ENCODE measurements around the gene PCDH9. TPM values are rescaled to one million over a fixed set of nuclear protein-coding genes. Genes with fewer than 3 reads are reported as not detected.

Gene PCDH9
- total RNA-seq, 1 experiment from 2014 or later, result 10.1 TPM

GRCh38 chr13:66821551-66821950 lies 408.6 kb downstream of the PCDH9 start:
- Mint-ChIP-seq H3K9me3 (ENCODE audit: unreplicated experiment) (no peaks in the 10 kb centered on the region), H3K4me3 (ENCODE audit: unreplicated experiment) (no peak overlapping the region), H3K27ac (ENCODE audit: low read depth, unreplicated experiment) (no peak overlapping the region), H3K36me3 (ENCODE audit: insufficient read depth, unreplicated experiment) (no peaks in the 10 kb centered on the region), H3K27me3 (ENCODE audit: insufficient read depth, unreplicated experiment) (no peaks in the 10 kb centered on the region), H3K4me1 (ENCODE audit: insufficient read depth, unreplicated experiment) (no peaks in the 10 kb centered on the region)
- no peak for TF ChIP-seq CTCF (IDR thresholded peaks at IDR 0.05; ENCODE audit: unreplicated experiment)
- ChIA-PET CTCF (interaction anchor here (0.7 kb wide), 1 partner anchor 202 kb away, joined by 3 read pairs; no protein-coding TSS in a partner anchor), POLR2A (interaction anchor here (0.6 kb wide), 1 partner anchor 144 kb away, joined by 3 read pairs; no protein-coding TSS in a partner anchor)
- DNase-seq (ENCODE audit: unreplicated experiment), result no peak
- no TSS peak for BruUV-seq (replicated peaks)
- intact Hi-C loops (cut with micrococcal nuclease), result no loop called here

- H3K4me3 Mint-ChIP-seq (ENCODE audit: unreplicated experiment), result no peak overlapping the region
- peaks cover 9% of the 10 kb centered on the region for H3K9me3 Mint-ChIP-seq (ENCODE audit: unreplicated experiment)
- BruUV-seq (replicated peaks), result no TSS peak
- CTCF ChIA-PET, result interaction anchor here (0.6 kb wide), 1 partner anchor 59 kb away, joined by 3 read pairs; no protein-coding TSS in a partner anchor
- H3K27ac Mint-ChIP-seq (ENCODE audit: low read depth, unreplicated experiment), result no peak overlapping the region
- no peak for TF ChIP-seq CTCF (IDR thresholded peaks at IDR 0.05; ENCODE audit: unreplicated experiment)
- no peaks in the 10 kb centered on the region for H3K27me3 Mint-ChIP-seq (ENCODE audit: insufficient read depth, unreplicated experiment)
- H3K4me1 Mint-ChIP-seq (ENCODE audit: insufficient read depth, unreplicated experiment), result no peaks in the 10 kb centered on the region
- POLR2A ChIA-PET, result no interaction called here
- intact Hi-C loops (cut with micrococcal nuclease), result no loop called here
- no peak for DNase-seq (ENCODE audit: unreplicated experiment)
- H3K36me3 Mint-ChIP-seq (ENCODE audit: insufficient read depth, unreplicated experiment), result no peaks in the 10 kb centered on the region
These were observed 418.7 kb downstream of the PCDH9 start for GRCh38 chr13:66811455-66811854.

GRCh38 chr13:66809485-66809884 lies 420.7 kb downstream of the PCDH9 start:
- intact Hi-C loops (cut with micrococcal nuclease), result no loop called here
- TF ChIP-seq CTCF (IDR thresholded peaks at IDR 0.05; ENCODE audit: unreplicated experiment), result no peak

GRCh38 chr13:66807251-66807650 lies 422.9 kb downstream of the PCDH9 start:
- Mint-ChIP-seq H3K36me3 (ENCODE audit: insufficient read depth, unreplicated experiment) (no peaks in the 10 kb centered on the region), H3K4me1 (ENCODE audit: insufficient read depth, unreplicated experiment) (no peaks in the 10 kb centered on the region), H3K4me3 (ENCODE audit: unreplicated experiment) (no peak overlapping the region), H3K27ac (ENCODE audit: low read depth, unreplicated experiment) (no peak overlapping the region), H3K9me3 (ENCODE audit: unreplicated experiment) (peaks cover 9% of the 10 kb centered on the region), H3K27me3 (ENCODE audit: insufficient read depth, unreplicated experiment) (no peaks in the 10 kb centered on the region)
- no TSS peak for BruUV-seq (replicated peaks)
- intact Hi-C loops (cut with micrococcal nuclease), result no loop called here
- ChIA-PET POLR2A (interaction anchor here (0.7 kb wide), 1 partner anchor 330 kb away, joined by 3 read pairs; no protein-coding TSS in a partner anchor), CTCF (interaction anchor here (0.6 kb wide), 1 partner anchor 1625 kb away, joined by 3 read pairs; no protein-coding TSS in a partner anchor)
- no peak for TF ChIP-seq CTCF (IDR thresholded peaks at IDR 0.05; ENCODE audit: unreplicated experiment)
- no peak for DNase-seq (ENCODE audit: unreplicated experiment)

More at GRCh38 chr13:66809485-66809884, 420.7 kb downstream of the PCDH9 start:
- H3K9me3 Mint-ChIP-seq (ENCODE audit: unreplicated experiment), result peaks cover 9% of the 10 kb centered on the region
- H3K4me1 Mint-ChIP-seq (ENCODE audit: insufficient read depth, unreplicated experiment), result no peaks in the 10 kb centered on the region
- H3K4me3 Mint-ChIP-seq (ENCODE audit: unreplicated experiment), result no peak overlapping the region
- DNase-seq (ENCODE audit: unreplicated experiment), result no peak
- BruUV-seq (replicated peaks), result no TSS peak
- ChIA-PET CTCF (no interaction called here), POLR2A (interaction anchor here (0.9 kb wide), 1 partner anchor 20 kb away, joined by 4 read pairs; no protein-coding TSS in a partner anchor)
- H3K27me3 Mint-ChIP-seq (ENCODE audit: insufficient read depth, unreplicated experiment), result no peaks in the 10 kb centered on the region
- no peaks in the 10 kb centered on the region for H3K36me3 Mint-ChIP-seq (ENCODE audit: insufficient read depth, unreplicated experiment)
- no peak overlapping the region for H3K27ac Mint-ChIP-seq (ENCODE audit: low read depth, unreplicated experiment)

All from MCF 10A (cell line).